Mononuclear cell (primary cell): ENCODE measurements around the gene ZNF827. TPM values are rescaled to one million over a fixed set of nuclear protein-coding genes. Genes with fewer than 3 reads are reported as not detected.

Experiments
- H3K27me3 ChIP-seq: 2 replicates; pipeline ENCODE4 v1.6.0; 2011; ENCODE audit warnings: low read length, control low read depth; ENCODE audit not compliant: insufficient read depth
- H3K4me1 ChIP-seq: 2 replicates; pipeline ENCODE4 v1.5.1; 2011; ENCODE audit warnings: mild to moderate bottlenecking, low read length, control low read depth; ENCODE audit not compliant: insufficient read depth
- H3K4me3 ChIP-seq: 2 replicates; pipeline ENCODE4 v1.5.1; 2011; ENCODE audit warnings: mild to moderate bottlenecking, low read length, moderate library complexity
- H3K9me3 ChIP-seq: 2 replicates; pipeline ENCODE4 v1.5.1; 2011; ENCODE audit warnings: low read depth, mild to moderate bottlenecking, control low read depth, low read length
- total RNA-seq: library from RNA; depleted of rRNA; stranded (reverse); fragments of >200 nt; gene quantifications from one replicate; pipeline ENCODE4 v1.2.3, GENCODE V29; 2012

Gene ZNF827
- total RNA-seq, 1 donor = 14.0 TPM

DNA sequence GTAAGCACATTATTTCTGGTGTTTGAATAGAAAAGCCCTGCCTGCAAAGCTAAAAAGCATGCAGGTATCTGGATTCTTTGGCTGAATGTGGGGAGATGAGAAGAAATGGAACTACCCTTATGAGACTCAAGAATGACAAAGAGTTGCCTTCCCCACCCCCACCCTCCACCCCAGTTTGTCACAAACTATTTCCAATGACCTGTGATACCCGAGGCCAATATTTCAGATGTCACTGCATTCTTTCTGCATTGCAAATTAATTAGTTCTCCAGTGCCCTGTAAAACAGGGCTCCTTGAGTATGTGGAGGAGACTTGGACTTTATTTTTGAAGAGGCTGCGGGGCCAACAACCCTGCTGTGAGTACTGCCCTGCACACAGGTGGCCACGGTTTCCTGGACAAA is 116.4 kb downstream of the ZNF827 start:
- no peaks in the 10 kb centered on the region for H3K27me3 ChIP-seq
- H3K4me1 ChIP-seq = peaks cover 17% of the 10 kb centered on the region
- no peaks in the 10 kb centered on the region for H3K9me3 ChIP-seq
- H3K4me3 ChIP-seq = no peak overlapping the region

DNA sequence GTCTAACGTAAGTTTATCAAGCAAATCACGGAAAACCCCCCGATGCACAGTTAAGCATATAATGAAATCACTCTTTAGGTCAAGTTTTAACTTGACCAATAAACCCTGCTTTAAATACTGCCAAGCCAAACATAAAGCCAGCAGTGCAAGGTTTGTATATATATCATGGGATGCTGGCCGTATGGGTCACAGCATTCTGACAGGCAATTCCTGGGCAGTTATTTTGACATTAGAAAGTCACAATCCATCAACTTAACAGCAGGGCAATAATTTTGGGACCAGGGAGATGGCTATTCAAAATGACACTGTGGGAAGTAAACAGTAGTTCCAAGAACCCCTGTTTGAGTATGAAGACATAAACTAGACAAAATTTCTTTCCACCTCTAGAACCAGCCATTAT is 116.9 kb downstream of the ZNF827 start:
- H3K27me3 ChIP-seq = no peaks in the 10 kb centered on the region
- H3K4me1 ChIP-seq = peaks cover 17% of the 10 kb centered on the region
- H3K4me3 ChIP-seq = no peak overlapping the region
- H3K9me3 ChIP-seq = no peaks in the 10 kb centered on the region

DNA sequence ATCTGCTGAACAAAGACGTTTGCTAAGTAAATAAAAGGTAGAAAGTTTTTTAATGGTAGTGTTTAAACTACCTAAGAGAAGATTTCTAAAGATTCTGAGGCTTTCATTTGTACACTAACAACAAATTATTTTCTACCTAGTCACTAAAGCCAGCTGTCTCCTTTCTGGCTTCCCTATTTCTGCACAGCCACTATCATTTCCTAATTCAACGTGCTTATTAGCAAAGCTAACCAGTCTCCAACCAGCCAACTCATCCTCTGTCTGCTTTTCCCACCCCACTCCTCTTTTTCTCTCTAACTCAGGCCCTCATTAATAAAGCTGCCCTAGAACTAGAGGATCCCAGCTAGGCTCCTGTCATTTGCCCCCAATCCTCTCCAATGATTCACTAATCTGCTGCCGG is 118.2 kb downstream of the ZNF827 start:
- no peaks in the 10 kb centered on the region for H3K27me3 ChIP-seq
- no peaks in the 10 kb centered on the region for H3K9me3 ChIP-seq
- H3K4me1 ChIP-seq = peaks cover 17% of the 10 kb centered on the region
- H3K4me3 ChIP-seq = no peak overlapping the region

GRCh38 chr4:145819853-145820181 is 118.8 kb downstream of the ZNF827 start:
- H3K27me3 ChIP-seq = no peaks in the 10 kb centered on the region
- H3K9me3 ChIP-seq = no peaks in the 10 kb centered on the region
- H3K4me3 ChIP-seq = no peak overlapping the region
- H3K4me1 ChIP-seq = peaks cover 17% of the 10 kb centered on the region

DNA sequence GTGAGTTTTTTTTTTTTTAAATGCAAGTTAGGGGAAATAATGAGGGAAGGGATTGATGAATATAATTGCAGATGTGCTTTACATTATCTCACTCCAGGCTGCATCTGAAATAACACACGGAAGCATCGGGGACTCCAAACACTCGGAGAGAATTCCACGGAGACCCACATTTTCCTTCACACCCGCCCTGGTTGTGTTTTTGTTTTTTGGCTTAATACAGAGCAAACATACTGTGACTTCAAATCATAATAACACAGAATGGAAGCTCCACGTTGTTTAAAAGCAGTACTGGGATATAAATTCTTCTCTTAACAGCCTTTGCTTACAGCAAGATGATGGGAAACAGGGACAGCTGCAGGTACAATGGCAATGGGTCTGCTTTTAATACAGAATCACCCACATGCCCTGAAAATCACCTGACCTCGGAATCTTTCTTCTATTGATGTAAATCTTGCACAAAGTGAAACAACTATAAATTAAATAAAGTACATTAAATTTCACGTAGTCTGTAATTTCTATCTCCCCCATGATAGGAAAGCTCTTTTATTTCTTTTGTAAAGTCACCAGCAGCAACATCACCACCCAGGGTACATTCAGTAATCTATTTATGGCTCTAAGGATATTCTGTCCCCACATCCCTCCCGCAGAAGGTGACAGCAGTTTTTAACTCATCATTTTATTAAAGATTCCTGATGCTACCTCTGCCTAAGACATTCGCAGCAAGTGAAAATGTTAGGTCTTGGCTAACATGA is 119.3 kb downstream of the ZNF827 start:
- Histone ChIP-seq H3K9me3 (no peaks in the 10 kb centered on the region), H3K27me3 (no peaks in the 10 kb centered on the region), H3K4me1 (peaks cover 17% of the 10 kb centered on the region), H3K4me3 (no peak overlapping the region)

- Histone ChIP-seq H3K4me1 (peaks cover 17% of the 10 kb centered on the region), H3K27me3 (no peaks in the 10 kb centered on the region), H3K9me3 (no peaks in the 10 kb centered on the region), H3K4me3 (no peak overlapping the region)
These were observed 120.6 kb downstream of the ZNF827 start for GRCh38 chr4:145818011-145818410.

DNA sequence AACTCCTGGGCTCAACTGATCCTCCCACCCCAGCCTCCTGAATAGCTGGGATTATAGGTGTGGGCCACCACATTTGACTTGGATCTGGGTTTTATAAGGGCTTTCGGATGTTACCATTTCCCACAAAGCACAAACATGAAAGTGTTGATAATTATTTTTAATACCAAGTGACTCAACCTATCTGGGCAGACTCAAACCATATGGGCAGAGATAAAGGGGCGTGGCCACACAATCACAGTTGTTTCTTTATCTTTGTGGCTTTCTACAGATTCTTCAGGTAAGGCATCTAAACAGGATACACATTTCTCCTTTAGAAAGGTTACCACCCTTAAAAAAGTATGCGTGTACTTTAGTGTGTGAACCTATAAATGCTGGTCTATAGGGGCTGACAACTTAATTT is 122.5 kb downstream of the ZNF827 start:
- H3K4me1 ChIP-seq = peaks cover 11% of the 10 kb centered on the region
- no peaks in the 10 kb centered on the region for H3K27me3 ChIP-seq
- no peaks in the 10 kb centered on the region for H3K9me3 ChIP-seq
- no peak overlapping the region for H3K4me3 ChIP-seq

DNA sequence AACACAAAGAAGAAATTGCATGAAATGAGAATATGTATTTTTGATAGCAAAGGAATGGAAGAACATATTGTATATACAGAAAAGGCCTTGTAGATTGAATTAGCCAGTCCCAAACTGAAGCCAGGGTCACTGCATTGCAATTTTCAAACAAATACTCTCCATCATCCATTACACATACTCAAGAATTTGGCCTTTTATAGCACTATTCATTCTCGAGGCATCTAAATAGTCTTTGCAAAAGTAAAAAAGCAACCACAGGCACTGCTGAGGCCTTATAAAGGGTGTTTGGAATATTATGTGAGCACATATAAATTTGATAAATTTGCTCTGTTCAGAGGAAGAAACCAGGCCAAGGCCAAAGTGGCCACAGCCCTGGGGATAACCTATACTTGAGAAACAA is 123.0 kb downstream of the ZNF827 start:
- H3K4me3 ChIP-seq = no peak overlapping the region
- no peaks in the 10 kb centered on the region for H3K27me3 ChIP-seq
- H3K9me3 ChIP-seq = no peaks in the 10 kb centered on the region
- H3K4me1 ChIP-seq = peaks cover 9% of the 10 kb centered on the region

DNA sequence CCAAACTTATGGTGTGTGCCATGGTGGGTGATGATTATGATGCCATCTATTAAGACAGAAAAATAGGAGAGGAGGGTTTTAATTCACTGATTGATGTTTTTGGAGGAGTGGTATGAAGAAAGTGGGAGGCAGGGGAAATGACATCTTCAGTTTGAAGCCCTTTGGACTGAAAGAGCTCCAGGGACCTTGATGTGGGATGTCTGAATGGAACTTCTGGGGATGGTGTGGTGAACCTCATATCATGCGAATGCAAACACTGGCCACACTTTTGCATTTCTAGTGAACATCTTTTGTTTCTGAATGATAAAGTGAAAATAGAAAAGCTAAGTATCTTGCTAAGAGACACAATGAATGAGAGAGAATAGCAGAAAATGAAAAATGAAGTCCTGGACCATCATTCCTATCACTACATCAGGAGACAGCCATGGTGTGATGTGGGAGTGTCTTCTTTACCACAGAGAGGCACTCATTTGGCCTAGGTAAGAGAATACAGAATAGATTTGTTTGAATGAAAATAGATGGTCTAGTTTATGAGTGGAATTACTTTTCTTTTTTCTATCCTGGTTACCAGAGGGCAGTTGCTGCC is 123.5 kb downstream of the ZNF827 start:
- Histone ChIP-seq H3K9me3 (no peaks in the 10 kb centered on the region), H3K4me1 (peaks cover 4% of the 10 kb centered on the region), H3K27me3 (no peaks in the 10 kb centered on the region), H3K4me3 (no peak overlapping the region)

- Histone ChIP-seq H3K4me1 (no peaks in the 10 kb centered on the region), H3K9me3 (no peaks in the 10 kb centered on the region), H3K4me3 (no peak overlapping the region), H3K27me3 (no peaks in the 10 kb centered on the region)
These were observed 124.4 kb downstream of the ZNF827 start for GRCh38 chr4:145814246-145814645.

GRCh38 chr4:145812919-145813318 is 125.7 kb downstream of the ZNF827 start:
- H3K4me3 ChIP-seq = no peak overlapping the region
- H3K9me3 ChIP-seq = no peaks in the 10 kb centered on the region
- H3K27me3 ChIP-seq = no peaks in the 10 kb centered on the region
- H3K4me1 ChIP-seq = no peaks in the 10 kb centered on the region

DNA sequence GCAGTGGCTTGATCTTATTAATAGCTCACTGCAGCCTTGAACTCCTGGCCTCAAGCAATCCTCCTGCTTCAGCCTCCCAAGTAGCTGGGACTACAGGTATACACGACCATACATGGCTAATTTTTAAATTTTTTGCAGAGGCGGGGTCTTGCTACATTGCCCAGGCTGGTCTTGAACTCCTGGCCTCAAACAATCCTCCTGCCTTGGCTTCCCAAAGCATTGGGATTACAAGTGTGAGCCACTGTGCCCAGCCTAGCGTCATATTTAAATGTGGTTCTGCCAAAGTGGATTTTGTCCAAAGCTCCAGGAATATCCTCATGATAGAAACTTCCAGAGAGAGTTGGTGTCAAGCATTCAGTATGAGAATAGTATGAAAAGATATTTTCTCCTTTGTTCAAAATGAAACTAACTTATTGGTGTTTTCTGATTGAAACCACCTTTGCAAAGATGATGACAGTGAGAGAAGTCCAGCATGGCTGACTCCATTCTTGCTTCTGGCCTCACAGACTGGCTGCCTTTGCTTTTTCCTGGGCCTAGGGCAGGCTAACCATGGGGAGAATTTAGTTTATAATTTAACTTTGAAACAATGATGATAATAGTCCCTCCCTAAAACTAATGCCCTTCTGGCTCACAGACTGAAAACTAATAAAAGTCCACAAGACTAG is 129.6 kb downstream of the ZNF827 start:
- Histone ChIP-seq H3K9me3 (no peaks in the 10 kb centered on the region), H3K27me3 (no peaks in the 10 kb centered on the region), H3K4me3 (no peak overlapping the region), H3K4me1 (no peaks in the 10 kb centered on the region)

GRCh38 chr4:145808021-145808650 is 130.5 kb downstream of the ZNF827 start:
- Histone ChIP-seq H3K27me3 (no peaks in the 10 kb centered on the region), H3K4me1 (no peaks in the 10 kb centered on the region), H3K4me3 (no peak overlapping the region), H3K9me3 (no peaks in the 10 kb centered on the region)

- Histone ChIP-seq H3K9me3 (no peaks in the 10 kb centered on the region), H3K27me3 (no peaks in the 10 kb centered on the region), H3K4me3 (no peak overlapping the region), H3K4me1 (no peaks in the 10 kb centered on the region)
These were observed 133.1 kb downstream of the ZNF827 start for GRCh38 chr4:145805490-145805889.

DNA sequence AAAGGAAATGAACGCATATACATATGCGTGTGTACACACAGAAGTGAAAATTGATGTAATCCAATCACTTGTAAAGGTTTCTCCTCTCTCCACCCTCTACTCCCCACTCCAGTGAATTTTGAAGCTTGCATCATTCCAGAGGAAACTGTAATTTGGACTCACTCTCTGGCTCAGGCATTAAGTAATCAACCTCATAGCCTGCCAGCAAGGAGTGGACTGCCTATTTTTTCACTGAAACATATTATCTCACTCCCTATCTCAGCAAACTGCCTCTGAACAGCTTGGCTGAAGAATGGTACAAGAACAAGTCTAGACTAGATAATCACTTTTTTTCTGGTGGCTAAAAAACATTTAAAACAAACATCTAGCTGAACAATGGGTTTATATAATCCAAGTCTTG is 134.5 kb downstream of the ZNF827 start:
- Histone ChIP-seq H3K4me3 (no peak overlapping the region), H3K4me1 (no peaks in the 10 kb centered on the region), H3K27me3 (no peaks in the 10 kb centered on the region), H3K9me3 (no peaks in the 10 kb centered on the region)
